Left renal pelvis (tissue), 4 donors: ENCODE results near the gene CRACR2A. TPM values are rescaled to one million over a fixed set of nuclear protein-coding genes. Genes with fewer than 3 reads are reported as not detected.

ENCODE experiments used
- DNase-seq, 4 donors: peaks; one replicate each; pipeline ENCODE4 v3.0.0-alpha.2; 2013; ENCODE audit warnings: low read depth in 4 of 4, low spot score in 3 of 4
- polyA plus RNA-seq, 4 donors: library from polyadenylated mRNA; unstranded; fragments of 120-200 nt; gene quantifications; one replicate each; pipeline ENCODE4 v1.2.1, GENCODE V29; 2013; ENCODE audit not compliant: insufficient read length in 4 of 4

The CRACR2A gene
- polyA plus RNA-seq, 4 donors, result 1.2 to 1.5 (median 1.3) TPM

- DNase-seq, result no peak
Measured at GRCh38 chr12:3628629-3629028, 124.3 kb downstream of the CRACR2A start.

GRCh38 chr12:3627336-3627735 is 125.6 kb downstream of the CRACR2A start:
- DNase-seq, result no peak

GRCh38 chr12:3624273-3624672 is 128.6 kb downstream of the CRACR2A start:
- no peak for DNase-seq

- no peak for DNase-seq
Measured at GRCh38 chr12:3622822-3623690, 129.9 kb downstream of the CRACR2A start.

GRCh38 chr12:3622021-3622821 is 130.7 kb downstream of the CRACR2A start:
- DNase-seq, result no peak

GRCh38 chr12:3620856-3621255 is 132.1 kb downstream of the CRACR2A start:
- DNase-seq, result no peak

- no peak for DNase-seq
Measured at GRCh38 chr12:3617565-3617964, 135.3 kb downstream of the CRACR2A start.

- DNase-seq, result no peak
Measured at GRCh38 chr12:3615862-3616261, 137.0 kb downstream of the CRACR2A start.

GRCh38 chr12:3614806-3615466 is 138.0 kb downstream of the CRACR2A start:
- DNase-seq, result peak in 2 of 4 donors; percentile 24 to 27

GRCh38 chr12:3613641-3614395 is 139.1 kb downstream of the CRACR2A start:
- no peak for DNase-seq

GRCh38 chr12:3611860-3612703 is 140.8 kb downstream of the CRACR2A start:
- DNase-seq, result no peak

GRCh38 chr12:3607821-3608220 is 145.1 kb downstream of the CRACR2A start:
- DNase-seq, result no peak

- no peak for DNase-seq
Measured at GRCh38 chr12:3607039-3607720, 145.7 kb downstream of the CRACR2A start.

GRCh38 chr12:3606128-3606527 is 146.8 kb downstream of the CRACR2A start:
- no peak for DNase-seq

- DNase-seq, result no peak
Measured at GRCh38 chr12:3605692-3606091, 147.2 kb downstream of the CRACR2A start.

GRCh38 chr12:3604748-3605586 is 147.9 kb downstream of the CRACR2A start:
- DNase-seq, result peak in 1 of 4 donors; percentile 1

- no peak for DNase-seq
Measured at GRCh38 chr12:3604286-3604685, 148.6 kb downstream of the CRACR2A start.

- no peak for DNase-seq
Measured at GRCh38 chr12:3603576-3603975, 149.3 kb downstream of the CRACR2A start.
